HG03442 (cell line): ENCODE results near the gene PPP2R2D.

ENCODE experiments used
- ATAC-seq: cut with Tn5 transposase; IDR thresholded peaks from one replicate; pipeline ENCODE4 v1.9.1; 2021; ENCODE audit warnings: mild to moderate bottlenecking, moderate library complexity; ENCODE audit not compliant: unreplicated experiment

PPP2R2D gene

GRCh38 chr10:131886237-131886636, 14.6 kb upstream of the PPP2R2D start:
- no peak for ATAC-seq

GRCh38 chr10:131888186-131888604, 12.6 kb upstream of the PPP2R2D start:
- no peak for ATAC-seq

- no peak for ATAC-seq
These were observed 11.1 kb upstream of the PPP2R2D start for GRCh38 chr10:131889755-131890154.

GRCh38 chr10:131890276-131891195, 10.3 kb upstream of the PPP2R2D start:
- ATAC-seq = no peak

- ATAC-seq = no peak
These were observed 9.4 kb upstream of the PPP2R2D start for GRCh38 chr10:131891196-131891928.

- ATAC-seq = no peak
These were observed 8.6 kb upstream of the PPP2R2D start for GRCh38 chr10:131891929-131892805.

GRCh38 chr10:131892806-131893675, 7.8 kb upstream of the PPP2R2D start:
- ATAC-seq = no peak

- no peak for ATAC-seq
These were observed 5.7 kb upstream of the PPP2R2D start for GRCh38 chr10:131895116-131895515.

GRCh38 chr10:131896403-131896802, 4.4 kb upstream of the PPP2R2D start:
- no peak for ATAC-seq

GRCh38 chr10:131897297-131897899, 3.4 kb upstream of the PPP2R2D start:
- ATAC-seq = no peak

GRCh38 chr10:131898061-131898460, 2.7 kb upstream of the PPP2R2D start:
- ATAC-seq = no peak

GRCh38 chr10:131898713-131899112, 2.1 kb upstream of the PPP2R2D start:
- ATAC-seq = no peak

GRCh38 chr10:131899116-131899690, 1.6 kb upstream of the PPP2R2D start:
- ATAC-seq = no peak

- ATAC-seq = no peak
These were observed 986 bp upstream of the PPP2R2D start for GRCh38 chr10:131899695-131900349.

GRCh38 chr10:131901181-131901829, 497 bp downstream of the PPP2R2D start:
- ATAC-seq = peak; percentile 20

- ATAC-seq = no peak
These were observed 1.4 kb downstream of the PPP2R2D start for GRCh38 chr10:131902211-131902610.

- no peak for ATAC-seq
These were observed 1.9 kb downstream of the PPP2R2D start for GRCh38 chr10:131902691-131903090.

GRCh38 chr10:131905267-131905571, 4.4 kb downstream of the PPP2R2D start:
- no peak for ATAC-seq
